ENCODE data around the gene LYPD5.

LYPD5 gene

GRCh38 chr19:43769256-43769655, 33.0 kb downstream of the LYPD5 start:
- peaks cover 32% of the 10 kb centered on the region for H3K4me1 Mint-ChIP-seq
- no peak overlapping the region for H3K4me3 Mint-ChIP-seq
- peak overlapping the region; percentile 44 for H3K27ac Mint-ChIP-seq
- peaks cover 57% of the 10 kb centered on the region for H3K27me3 Mint-ChIP-seq (ENCODE audit: low read depth, poor library complexity)
- no peaks in the 10 kb centered on the region for H3K9me3 Mint-ChIP-seq
- TF ChIP-seq, protein P1, sequence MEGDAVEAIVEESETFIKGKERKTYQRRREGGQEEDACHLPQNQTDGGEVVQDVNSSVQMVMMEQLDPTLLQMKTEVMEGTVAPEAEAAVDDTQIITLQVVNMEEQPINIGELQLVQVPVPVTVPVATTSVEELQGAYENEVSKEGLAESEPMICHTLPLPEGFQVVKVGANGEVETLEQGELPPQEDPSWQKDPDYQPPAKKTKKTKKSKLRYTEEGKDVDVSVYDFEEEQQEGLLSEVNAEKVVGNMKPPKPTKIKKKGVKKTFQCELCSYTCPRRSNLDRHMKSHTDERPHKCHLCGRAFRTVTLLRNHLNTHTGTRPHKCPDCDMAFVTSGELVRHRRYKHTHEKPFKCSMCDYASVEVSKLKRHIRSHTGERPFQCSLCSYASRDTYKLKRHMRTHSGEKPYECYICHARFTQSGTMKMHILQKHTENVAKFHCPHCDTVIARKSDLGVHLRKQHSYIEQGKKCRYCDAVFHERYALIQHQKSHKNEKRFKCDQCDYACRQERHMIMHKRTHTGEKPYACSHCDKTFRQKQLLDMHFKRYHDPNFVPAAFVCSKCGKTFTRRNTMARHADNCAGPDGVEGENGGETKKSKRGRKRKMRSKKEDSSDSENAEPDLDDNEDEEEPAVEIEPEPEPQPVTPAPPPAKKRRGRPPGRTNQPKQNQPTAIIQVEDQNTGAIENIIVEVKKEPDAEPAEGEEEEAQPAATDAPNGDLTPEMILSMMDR (IDR thresholded peaks at IDR 0.05): no peak
- no peak for DNase-seq
- no peaks in the 10 kb centered on the region for H3K36me3 Mint-ChIP-seq (ENCODE audit: low read depth)

- H3K27me3 Mint-ChIP-seq (ENCODE audit: low read depth, poor library complexity): peaks cover 49% of the 10 kb centered on the region
- no peak for DNase-seq
- no peak overlapping the region for H3K4me3 Mint-ChIP-seq
- H3K27ac Mint-ChIP-seq: no peak overlapping the region
- H3K4me1 Mint-ChIP-seq: peaks cover 31% of the 10 kb centered on the region
- no peaks in the 10 kb centered on the region for H3K36me3 Mint-ChIP-seq (ENCODE audit: low read depth)
- TF ChIP-seq, protein P1 (IDR thresholded peaks at IDR 0.05): no peak
- H3K9me3 Mint-ChIP-seq: no peaks in the 10 kb centered on the region
These were observed 33.8 kb downstream of the LYPD5 start for GRCh38 chr19:43768273-43769050.

DNA sequence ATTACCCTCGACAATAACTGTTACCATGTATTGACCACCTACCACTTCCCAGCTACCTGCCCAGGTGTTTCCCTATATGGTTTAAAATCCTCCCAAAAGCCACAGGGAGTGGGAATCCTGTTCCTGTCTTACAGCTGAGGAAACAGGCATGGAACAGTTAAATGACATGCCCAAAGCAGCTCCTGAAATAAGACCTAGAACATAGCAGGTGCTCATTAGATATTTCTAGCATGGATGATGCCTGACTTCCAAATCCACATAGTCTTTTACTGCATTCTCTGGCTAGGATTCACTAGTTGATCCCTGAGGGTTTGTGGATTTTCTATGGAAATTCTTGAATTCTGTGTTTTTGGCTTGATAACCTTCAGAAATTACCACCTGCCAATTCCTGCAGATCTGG, 34.4 kb downstream of the LYPD5 start:
- Mint-ChIP-seq H3K4me1 (peaks cover 32% of the 10 kb centered on the region), H3K27me3 (ENCODE audit: low read depth, poor library complexity) (peaks cover 43% of the 10 kb centered on the region), H3K4me3 (no peak overlapping the region), H3K36me3 (ENCODE audit: low read depth) (no peaks in the 10 kb centered on the region), H3K9me3 (no peaks in the 10 kb centered on the region), H3K27ac (no peak overlapping the region)
- DNase-seq: no peak
- TF ChIP-seq, protein P1 (IDR thresholded peaks at IDR 0.05): no peak

GRCh38 chr19:43767316-43767715, 34.9 kb downstream of the LYPD5 start:
- H3K36me3 Mint-ChIP-seq (ENCODE audit: low read depth): no peaks in the 10 kb centered on the region
- TF ChIP-seq, protein P1 (IDR thresholded peaks at IDR 0.05): no peak
- peaks cover 36% of the 10 kb centered on the region for H3K4me1 Mint-ChIP-seq
- H3K27ac Mint-ChIP-seq: no peak overlapping the region
- H3K4me3 Mint-ChIP-seq: no peak overlapping the region
- DNase-seq: no peak
- H3K27me3 Mint-ChIP-seq (ENCODE audit: low read depth, poor library complexity): peaks cover 38% of the 10 kb centered on the region
- no peaks in the 10 kb centered on the region for H3K9me3 Mint-ChIP-seq

- H3K9me3 Mint-ChIP-seq: no peaks in the 10 kb centered on the region
- TF ChIP-seq, protein P1 (IDR thresholded peaks at IDR 0.05): peak; percentile 1
- peaks cover 36% of the 10 kb centered on the region for H3K4me1 Mint-ChIP-seq
- H3K27ac Mint-ChIP-seq: no peak overlapping the region
- no peak overlapping the region for H3K4me3 Mint-ChIP-seq
- peaks cover 32% of the 10 kb centered on the region for H3K27me3 Mint-ChIP-seq (ENCODE audit: low read depth, poor library complexity)
- no peaks in the 10 kb centered on the region for H3K36me3 Mint-ChIP-seq (ENCODE audit: low read depth)
- no peak for DNase-seq
These were observed 35.5 kb downstream of the LYPD5 start for GRCh38 chr19:43766755-43767043.
